Stimulated activated CD8-positive, alpha-beta memory T cell treated with anti-CD3 and anti-CD28 coated beads, Interleukin-7, amount 100 ng/mL, for 1 hour (primary cell): ENCODE measurements around the gene TNFSF9.
"Not testable (repeated sequence)": the region's sequence is repeated elsewhere in the genome, so short reads cannot be mapped to it uniquely, and the experiment has no call there.

Source experiments
- DNase-seq, 2 donors: peaks; one replicate each; pipeline ENCODE4 v3.0.0-alpha.2; 2020; ENCODE audit warnings: low read depth in 2 of 2

The TNFSF9 gene

DNA sequence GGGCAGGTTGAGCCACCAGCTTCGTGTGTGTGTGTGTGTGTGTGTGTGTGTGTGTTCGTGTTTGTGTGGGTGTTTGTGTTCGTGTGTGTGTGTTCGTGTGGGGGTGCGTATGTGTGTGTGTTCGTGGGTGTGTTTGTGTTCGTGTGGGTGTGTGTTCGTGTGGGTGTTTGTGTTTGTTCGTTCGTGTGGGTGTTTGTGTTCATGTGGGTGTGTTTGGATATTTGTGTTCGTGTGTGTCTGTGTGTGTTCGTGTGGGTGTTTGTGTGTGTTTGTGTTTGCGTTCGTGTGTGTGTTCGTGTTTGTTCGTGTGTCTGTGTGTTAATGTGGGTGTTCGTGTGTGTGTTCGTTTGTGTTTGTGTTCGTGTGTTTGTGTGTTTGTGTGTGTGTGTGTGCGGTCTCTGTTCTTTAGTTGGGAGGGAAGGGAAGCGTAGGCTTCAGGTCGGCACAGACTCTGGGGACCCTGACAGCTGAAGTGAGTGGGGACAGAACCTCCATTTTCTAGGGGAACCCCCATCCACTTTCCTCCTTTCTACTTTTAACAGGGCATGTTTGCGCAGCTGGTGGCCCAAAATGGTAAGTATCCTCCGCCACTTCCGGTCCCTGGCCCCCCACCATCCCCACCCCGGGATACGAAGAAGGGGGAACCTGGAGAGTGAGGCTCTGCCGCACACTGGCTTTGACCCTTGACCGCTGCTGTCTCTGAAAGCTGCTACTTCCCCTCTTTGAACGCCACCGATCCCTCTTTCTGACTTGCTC lies 1.6 kb downstream of the TNFSF9 start:
- no peak for DNase-seq

DNA sequence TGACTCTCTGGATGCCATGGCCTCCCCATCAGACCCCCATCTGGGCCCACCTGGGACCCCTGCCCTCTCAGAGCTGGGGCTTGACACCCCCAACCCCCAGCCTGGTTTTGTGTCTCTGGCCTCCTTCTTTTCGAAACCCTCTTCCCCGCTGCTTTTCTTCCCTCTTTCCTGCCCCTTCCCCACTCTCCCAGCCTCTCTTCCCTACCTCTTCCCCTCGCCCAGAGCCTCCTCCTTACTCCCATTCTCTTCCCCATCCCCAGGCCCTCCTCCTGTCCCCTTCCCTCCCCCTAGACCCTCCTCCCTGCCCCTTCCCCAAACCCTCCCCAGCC lies 2.1 kb downstream of the TNFSF9 start:
- no peak for DNase-seq

DNA sequence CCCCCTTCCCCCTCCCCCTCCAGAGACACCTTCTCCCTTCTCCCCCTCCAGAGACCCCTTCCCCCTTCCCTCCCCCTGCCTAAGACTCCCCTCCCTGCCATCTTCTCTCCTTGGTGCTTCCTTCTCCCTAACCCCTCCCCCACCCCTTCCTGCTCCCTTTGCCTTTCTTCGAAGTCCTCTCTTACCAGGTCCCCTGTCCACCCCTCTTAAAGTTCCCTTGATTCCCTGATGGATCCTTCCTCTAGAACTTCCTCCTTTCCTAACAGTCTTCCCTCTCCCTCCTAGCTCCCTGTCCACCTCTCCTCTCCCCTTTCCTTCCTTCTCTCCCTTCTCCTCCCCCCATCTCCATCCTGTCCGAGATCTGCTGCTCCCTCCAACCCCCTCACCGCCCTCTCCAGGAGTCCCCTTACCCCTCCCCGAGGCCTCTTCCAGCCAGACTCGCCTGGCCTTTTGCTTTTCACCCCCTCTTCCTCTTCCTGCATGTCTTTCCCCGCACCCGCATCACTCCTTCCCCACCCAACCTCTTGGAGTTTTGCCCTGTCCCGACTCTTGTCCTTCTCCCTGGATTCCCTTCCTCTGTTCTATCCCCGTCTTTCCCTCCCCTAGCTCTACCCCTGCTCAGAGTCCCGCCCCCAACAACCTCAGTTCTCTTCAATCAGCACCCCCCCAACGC lies 3.1 kb downstream of the TNFSF9 start:
- no peak for DNase-seq

DNA sequence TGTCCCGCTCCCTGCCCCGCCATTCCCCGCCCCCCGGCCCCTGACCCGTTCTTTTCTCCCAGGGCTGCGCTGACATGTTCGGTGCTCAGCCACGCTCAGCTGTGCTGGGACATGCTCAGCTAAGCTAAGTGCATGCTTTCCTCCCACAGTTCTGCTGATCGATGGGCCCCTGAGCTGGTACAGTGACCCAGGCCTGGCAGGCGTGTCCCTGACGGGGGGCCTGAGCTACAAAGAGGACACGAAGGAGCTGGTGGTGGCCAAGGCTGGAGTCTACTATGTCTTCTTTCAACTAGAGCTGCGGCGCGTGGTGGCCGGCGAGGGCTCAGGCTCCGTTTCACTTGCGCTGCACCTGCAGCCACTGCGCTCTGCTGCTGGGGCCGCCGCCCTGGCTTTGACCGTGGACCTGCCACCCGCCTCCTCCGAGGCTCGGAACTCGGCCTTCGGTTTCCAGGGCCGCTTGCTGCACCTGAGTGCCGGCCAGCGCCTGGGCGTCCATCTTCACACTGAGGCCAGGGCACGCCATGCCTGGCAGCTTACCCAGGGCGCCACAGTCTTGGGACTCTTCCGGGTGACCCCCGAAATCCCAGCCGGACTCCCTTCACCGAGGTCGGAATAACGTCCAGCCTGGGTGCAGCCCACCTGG lies 3.7 kb downstream of the TNFSF9 start:
- DNase-seq: no peak

DNA sequence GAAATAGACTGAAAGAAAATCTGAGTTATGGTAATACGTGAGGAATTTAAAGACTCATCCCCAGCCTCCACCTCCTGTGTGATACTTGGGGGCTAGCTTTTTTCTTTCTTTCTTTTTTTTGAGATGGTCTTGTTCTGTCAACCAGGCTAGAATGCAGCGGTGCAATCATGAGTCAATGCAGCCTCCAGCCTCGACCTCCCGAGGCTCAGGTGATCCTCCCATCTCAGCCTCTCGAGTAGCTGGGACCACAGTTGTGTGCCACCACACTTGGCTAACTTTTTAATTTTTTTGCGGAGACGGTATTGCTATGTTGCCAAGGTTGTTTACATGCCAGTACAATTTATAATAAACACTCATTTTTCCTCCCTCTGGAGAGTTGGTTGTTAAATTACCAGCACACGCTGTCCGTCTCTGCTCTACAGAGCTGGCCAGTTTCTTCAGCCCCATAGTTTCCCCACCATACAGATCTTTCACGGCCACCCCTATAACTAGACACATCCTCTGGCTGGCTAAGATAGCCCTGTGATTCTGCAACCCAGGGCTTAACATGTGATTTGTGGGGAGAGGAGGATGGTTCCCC lies 4.8 kb downstream of the TNFSF9 start:
- no peak for DNase-seq

DNA sequence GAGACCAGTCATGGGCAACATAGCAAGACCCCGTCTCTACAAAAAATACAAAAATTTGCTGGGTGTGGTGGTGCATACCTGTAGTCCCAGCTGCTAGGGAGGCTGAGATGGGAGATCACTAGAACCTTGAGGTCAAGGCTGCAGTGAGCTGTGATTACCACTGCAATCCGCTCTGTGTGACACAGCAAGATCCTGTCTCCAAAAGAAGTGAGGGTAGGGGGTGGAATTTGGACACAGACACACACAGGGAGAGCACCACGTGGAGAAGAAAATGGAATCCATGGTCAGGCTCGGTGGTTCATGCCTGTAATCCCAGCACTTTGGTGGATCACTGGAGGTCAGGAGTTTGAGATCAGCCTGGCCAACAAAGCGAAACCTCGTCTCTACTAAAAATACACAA lies 8.7 kb downstream of the TNFSF9 start:
- no peak for DNase-seq

DNA sequence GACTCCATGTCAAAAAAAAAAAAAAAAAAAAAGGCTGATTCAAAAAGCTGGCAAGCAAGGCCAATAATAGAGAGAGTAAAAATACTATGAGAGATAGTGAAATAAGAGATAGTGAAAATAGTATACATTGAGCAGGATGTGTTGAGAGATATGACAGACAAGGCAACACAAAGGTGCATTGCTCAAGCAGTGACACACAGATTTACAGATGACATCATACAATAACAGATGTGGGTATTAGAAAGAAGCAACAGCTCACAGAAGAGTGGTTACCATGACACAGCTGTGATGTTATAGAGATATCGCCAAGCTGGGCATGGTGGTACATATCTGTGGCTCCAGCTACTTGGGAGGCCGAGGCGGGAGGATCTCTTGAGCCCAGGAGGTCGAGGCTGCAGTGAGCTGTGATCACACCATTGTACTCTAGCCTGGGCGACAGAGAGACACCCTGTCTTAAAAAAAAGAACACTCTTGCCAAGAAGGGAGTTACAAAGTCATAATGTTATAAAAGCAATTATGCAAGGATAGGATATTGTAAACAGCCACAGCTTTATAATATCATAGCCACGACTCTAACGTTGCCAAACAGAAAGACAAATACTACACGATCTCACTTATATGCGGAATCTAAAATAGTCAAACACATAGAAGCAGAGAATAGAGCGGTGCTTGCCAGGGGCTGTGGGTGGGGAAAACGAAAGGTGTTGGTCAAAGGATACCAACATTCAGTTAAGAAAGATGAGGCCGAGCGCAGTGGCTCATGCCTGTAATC lies 10.3 kb downstream of the TNFSF9 start:
- DNase-seq: no peak

DNA sequence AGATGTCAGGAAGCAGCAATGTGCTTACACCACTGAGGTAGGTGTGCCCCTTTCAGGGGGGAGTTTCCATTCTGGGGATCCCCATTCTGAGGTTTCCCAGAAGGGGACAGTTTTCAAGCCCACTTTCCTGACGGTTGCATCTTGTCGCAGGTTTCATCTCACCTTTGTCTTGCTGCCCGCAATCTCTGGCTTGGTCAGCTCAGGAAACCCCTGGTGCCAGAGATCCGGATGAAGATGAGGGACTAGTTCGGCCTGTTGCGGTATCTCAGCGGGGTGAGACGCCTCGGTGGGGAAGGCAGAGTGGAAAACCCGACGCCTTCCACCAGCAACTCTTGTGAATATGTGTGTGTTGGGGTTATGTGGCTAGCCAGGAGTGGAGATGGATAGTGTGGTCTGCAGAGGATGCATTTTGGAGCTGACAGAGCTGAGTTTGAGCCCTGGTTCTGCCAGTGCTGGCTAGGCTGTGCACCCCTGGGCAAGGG lies 13.1 kb downstream of the TNFSF9 start:
- no peak for DNase-seq

DNA sequence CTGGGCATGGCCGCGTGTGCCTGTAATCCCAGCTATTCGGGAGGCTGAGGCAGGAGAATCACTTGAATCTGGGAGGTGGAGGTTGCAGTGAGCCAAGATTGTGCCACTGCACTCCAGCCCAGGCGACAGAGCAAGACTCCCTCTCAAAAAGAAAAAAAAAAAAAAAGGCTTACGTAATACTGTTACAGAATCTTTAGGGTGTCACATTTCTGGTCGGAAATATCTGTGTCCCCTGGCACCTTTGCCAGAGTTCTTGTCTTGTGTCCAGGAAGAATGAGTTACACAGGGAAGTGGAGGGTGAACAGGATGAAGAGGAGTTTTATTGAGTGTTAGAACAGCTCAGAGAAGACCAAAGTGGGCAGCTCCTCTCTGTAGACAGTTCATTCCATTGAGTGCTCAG lies 19.9 kb downstream of the TNFSF9 start:
- DNase-seq: not testable (repeated sequence)

DNA sequence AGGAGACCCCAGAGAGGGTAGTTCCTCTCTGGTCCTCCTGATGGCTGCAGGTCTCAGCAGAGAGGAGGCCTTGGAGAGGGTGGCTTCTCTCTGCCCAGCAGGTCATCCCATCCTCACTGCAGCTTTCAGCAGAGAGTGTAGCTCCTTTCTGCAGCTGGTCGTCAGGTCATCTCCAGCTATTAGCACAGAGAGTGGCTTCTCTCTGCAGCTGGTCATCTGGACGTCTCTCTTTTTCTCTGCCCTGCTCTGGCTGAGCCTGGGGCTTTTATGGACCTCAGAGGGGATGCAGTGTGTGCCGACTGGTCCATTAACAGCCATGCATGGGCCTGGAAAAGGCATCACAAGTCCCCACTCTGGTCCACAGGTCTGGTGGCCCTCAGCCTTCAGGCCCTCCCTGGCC lies 20.3 kb downstream of the TNFSF9 start:
- no peak for DNase-seq

DNA sequence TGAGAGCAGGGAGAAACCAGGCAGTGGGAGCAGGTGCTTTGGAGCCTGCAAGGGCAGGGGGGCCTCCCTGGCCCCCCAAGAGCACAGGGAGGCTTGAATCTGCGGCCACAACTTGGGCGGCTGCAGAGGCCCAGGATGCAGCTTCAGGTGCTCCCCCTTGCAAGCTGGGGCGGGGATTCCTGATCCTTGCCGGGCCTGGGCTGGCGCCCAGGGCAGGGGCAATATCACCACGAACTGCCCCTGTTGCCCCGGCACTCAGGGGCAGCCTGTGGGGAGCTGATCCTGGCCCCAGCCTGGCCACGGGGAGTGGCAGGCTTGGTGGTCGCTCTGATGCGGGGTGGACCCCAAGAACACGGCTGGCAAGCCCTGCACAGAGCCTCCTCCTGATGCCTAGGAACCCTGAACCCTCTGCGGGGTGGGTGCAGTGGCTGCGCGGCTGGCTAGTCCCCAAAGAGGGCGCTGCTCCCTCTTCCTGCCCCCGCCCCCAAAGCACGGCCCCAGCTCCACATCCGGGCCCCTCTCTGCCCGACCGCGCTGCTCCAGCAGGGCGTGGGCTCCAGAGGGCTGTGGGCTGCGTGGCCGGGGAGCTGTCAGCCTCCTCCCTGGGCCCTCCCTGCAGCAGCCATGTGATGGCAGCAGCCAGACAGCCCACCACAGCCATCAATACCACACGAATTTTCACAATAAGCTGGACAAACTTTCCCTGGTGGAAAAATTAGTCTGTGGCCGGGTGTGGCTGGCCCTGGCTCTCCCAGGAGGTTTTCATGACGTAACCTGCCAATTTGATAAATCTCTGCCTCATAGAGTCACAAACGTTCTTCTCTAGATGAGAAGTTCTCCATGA lies 21.0 kb downstream of the TNFSF9 start:
- peak in 1 of 2 donors; percentile 41 for DNase-seq

DNA sequence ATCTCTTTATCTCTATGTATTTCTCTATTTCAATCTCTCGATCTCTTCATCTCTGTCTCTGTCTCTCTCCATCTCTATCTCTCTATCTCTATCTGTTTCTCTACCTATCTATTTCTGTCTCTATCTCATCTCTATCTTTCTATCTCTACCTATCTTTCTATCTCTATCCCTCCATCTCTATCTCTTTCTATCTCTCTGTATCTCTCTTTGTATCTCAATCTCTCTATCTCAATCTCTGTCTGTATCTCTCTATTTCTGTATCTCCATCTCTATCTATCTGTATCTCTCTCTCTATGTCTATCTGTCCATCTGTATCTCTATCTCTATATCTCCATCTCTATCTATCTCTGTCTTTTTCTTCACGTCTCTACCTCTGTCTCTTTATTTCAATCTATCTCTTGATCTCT lies 25.2 kb downstream of the TNFSF9 start:
- DNase-seq: no peak

DNA sequence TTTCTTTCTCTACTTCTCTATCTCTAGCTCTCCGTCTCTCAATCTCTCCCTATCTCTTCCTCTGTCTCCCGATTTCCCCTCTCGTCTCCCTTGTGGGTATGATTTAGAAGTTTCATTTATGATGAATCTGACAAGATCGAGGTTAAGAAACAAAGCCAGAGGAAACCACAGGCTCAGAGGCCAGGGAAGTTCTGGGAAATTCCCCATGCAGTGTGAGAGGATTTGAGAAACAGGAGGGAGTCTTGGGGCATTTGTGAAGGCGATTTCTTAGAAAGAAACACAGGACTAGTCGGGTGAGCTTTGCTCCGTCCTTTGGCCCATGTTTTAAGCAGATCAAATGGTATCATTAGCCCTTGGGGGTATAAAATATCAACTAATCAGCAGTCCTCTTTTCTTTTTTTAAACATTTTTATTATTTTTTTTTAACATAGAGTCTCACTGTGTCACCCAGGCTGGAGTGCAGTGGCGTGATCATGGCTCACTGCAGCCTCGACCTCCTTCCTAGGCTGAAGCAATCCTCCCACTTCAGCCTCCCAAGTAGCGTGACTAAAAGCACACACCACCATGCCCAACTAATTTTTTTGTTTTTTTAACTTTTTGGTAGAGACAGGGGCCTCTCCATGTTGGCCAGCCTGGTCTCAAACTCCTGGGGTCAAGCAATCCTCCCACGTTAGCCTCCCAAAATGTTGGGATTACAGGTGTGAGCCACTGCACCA lies 25.8 kb downstream of the TNFSF9 start:
- no peak for DNase-seq

DNA sequence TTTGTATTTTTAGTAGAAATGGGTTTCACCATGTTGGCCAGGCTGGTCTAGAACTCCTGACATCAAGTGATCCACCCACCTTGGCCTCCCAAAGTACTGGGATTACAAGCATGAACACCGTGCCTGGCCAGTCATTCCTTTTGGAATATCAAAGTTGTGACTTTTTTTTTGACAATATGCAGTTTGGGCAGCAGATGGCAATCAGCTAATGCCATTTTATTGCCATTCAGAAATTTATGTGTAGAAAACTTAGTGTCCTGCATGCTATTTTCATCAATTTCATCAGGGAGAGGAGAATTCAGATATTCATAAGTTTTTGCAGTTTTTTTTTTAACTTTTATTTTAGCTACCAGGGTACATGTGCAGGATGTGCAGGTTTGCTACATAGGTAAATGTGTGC lies 31.6 kb downstream of the TNFSF9 start:
- DNase-seq: not testable (repeated sequence)

DNA sequence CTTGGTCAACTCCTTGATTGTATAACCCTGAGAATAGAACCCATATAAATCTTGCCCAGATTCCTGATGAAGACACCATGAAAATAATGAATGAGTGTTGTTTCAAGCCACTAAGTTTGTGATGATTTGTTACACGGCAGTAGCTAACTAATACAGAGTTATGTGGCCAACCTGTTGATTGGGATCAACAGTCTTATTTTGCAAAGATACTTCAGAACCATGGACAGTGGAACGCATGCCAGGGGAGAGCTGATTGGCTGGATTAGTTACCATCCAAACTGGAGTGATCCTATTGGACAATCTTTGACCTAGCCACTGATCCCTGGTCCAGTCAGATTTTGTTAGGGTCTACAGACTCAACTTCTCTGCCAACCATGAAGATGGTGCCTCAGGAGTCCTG lies 33.6 kb downstream of the TNFSF9 start:
- DNase-seq: no peak

DNA sequence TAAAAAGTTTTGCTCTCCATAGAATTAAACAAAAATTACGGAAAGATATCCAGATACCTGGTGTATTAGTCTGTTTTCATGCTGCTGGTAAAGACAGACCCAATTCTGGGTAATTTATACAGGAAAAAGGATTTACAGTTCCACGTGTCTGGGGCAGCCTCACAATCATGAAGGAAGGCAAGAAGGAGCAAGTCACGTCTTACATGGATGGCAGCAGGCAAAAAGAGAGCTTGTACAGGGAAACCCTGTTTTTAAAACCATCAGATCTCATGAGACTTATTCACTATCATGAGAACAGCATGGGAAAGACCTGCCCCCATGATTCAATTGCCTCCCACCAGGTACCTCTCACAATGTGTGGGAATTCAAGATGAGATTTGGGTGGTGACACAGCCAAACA lies 35.9 kb downstream of the TNFSF9 start:
- not testable (repeated sequence) for DNase-seq

DNA sequence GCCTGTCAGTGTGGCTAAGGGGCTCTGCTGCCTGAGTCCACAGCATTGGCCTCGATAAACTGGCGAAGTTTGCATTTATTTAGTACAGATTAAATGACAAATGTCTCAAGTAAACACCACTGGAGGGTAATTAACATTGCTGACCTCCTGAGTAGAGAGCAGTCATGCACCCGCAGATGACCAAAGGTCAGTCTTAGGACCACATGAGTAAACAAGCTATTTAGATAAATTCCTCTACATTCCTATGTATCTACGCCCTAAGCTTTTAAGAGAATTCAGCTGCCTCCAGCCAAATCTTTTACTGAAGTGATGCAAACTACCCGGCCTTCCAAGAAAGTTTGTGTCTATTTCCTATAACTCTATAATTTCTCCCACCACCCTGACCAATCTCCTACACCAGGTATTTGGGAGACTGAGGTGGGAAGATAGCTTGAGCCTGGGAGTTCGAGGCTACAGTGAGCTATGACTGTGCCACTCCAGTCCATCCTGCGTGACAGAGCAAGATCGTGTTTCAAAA lies 37.2 kb downstream of the TNFSF9 start:
- DNase-seq: no peak

DNA sequence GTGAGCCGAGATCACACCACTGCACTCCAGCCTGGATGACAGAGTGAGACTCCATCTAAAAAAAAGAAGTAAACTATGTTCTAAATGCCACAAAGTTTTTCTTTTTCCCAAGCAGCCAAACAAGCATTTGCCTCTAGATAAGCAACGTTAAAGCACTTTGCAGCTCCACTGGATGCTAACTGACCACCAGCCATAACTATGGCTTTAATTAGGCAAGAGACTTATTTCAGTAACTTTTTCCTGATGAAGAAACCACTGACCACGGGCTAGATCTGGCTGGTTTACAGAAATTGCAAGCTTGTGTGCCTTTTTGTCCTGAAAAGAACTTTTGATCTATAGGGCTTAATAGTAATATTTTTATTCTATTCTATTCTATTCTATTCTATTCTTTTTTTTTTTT lies 38.0 kb downstream of the TNFSF9 start:
- no peak for DNase-seq

DNA sequence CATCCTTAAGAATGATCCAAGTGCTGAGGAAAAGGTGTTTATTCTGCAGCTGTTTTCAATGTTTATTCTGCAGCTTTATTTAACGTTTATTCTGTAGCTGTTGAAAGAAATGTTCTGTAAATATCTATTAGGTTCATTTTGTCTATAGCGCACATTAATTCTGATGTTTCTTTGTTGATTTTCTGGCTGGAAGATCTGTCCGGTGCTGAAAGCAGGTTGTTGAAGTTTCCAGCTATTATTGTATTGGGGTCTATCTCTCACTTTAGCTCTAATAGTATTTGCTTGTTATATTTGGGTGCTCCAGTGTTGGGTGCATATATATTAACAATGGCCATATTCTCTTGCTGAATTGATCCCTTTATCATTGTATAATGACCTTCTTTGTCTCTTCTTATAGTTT lies 39.9 kb downstream of the TNFSF9 start:
- no peak for DNase-seq

DNA sequence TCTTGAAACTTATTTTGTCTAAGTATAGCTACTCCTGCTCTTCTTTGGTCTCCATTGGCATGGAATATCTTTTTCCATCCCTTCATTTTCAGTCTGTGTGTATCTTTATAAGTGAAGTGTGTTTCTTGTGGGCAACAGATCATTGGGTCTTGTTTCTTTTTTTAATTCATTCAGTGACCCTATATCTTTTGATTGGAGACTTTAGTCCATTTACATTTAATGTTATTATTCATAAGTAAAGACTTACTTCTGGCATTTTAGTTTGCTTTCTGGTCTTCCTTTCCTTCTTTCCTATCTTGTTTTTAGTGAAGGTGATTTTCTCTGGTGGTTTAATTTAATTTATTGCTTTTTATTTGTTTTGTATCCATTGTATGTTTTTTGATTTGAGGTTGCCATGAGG lies 40.3 kb downstream of the TNFSF9 start:
- DNase-seq: no peak
